Right atrium auricular region (tissue), 2 donors: ENCODE measurements around the gene EED. TPM values are rescaled to one million over a fixed set of nuclear protein-coding genes. Genes with fewer than 3 reads are reported as not detected.

ENCODE experiments used
- DNase-seq: peaks from one replicate; pipeline ENCODE4 v3.0.0-alpha.2; 2019; ENCODE audit warnings: low spot score
- H3K27ac ChIP-seq, 2 donors: fragments of 200-600 bp; sonication (generic); 1 replicate in 1 of 2; 2 replicates in 1 of 2; pipeline ENCODE4 v1.5.1; 2016 to 2019
- H3K27me3 ChIP-seq, 2 donors: fragments of 200-600 bp; sonication (generic); one replicate each; pipeline versions ENCODE4 v1.5.1 to v1.6.0; 2017 to 2019
- H3K36me3 ChIP-seq: fragments of 200-600 bp; sonication (generic); one replicate; pipeline ENCODE4 v1.5.1; 2016
- H3K4me1 ChIP-seq, 2 donors: fragments of 200-600 bp; sonication (generic); one replicate each; pipeline versions ENCODE4 v1.5.1 to v1.6.0; 2017 to 2019
- H3K4me3 ChIP-seq, 2 donors: fragments of 200-600 bp; sonication (generic); 1 replicate in 1 of 2; 2 replicates in 1 of 2; pipeline ENCODE4 v1.5.1; 2017 to 2019; ENCODE audit warnings: mild to moderate bottlenecking in 1 of 2, moderate library complexity in 1 of 2
- H3K9me3 ChIP-seq, 2 donors: fragments of 200-600 bp; sonication (generic); one replicate each; pipeline ENCODE4 v1.5.1; 2019
- total RNA-seq, 2 donors: library from RNA; depleted of rRNA; stranded (reverse); fragments of >200 nt; gene quantifications; one replicate each; pipeline ENCODE4 v1.1.0, GENCODE V29; 2016
- TF ChIP-seq, protein P1 (sequence below), 2 donors: fragments of 200-600 bp; sonication (generic); IDR thresholded peaks; one replicate each; pipeline ENCODE4 v1.5.1; 2019; ENCODE audit warnings: antibody characterized with exemption in 2 of 2

EED gene
- total RNA-seq, 2 donors from 2014 or later, result 8.2 to 8.3 TPM

DNA sequence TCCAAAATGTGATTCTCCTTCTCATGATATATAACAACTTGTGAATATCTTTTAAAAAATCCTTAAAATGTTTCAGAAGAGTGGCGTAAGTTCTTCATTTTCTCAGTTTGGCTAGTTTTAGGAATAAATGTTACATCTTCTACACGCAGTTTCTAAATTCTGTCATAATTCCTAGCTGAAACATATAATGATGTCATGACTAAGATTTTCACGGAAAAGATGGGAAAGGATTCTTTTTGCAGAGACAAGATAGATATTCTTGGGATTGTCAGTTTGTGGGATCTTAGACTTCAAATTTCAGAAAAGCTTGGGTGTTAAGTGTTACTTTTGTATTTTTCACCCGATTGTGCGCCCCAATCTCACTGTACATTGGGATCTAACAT, 1.7 kb downstream of the EED start:
- H3K27ac ChIP-seq, result no peak overlapping the region
- peaks cover 0 to 36% of the 10 kb centered on the region in 2 donors for H3K4me1 ChIP-seq
- no peaks in the 10 kb centered on the region for H3K9me3 ChIP-seq
- H3K4me3 ChIP-seq, result peak overlapping the region; percentile 82 to 89
- TF ChIP-seq, protein P1, sequence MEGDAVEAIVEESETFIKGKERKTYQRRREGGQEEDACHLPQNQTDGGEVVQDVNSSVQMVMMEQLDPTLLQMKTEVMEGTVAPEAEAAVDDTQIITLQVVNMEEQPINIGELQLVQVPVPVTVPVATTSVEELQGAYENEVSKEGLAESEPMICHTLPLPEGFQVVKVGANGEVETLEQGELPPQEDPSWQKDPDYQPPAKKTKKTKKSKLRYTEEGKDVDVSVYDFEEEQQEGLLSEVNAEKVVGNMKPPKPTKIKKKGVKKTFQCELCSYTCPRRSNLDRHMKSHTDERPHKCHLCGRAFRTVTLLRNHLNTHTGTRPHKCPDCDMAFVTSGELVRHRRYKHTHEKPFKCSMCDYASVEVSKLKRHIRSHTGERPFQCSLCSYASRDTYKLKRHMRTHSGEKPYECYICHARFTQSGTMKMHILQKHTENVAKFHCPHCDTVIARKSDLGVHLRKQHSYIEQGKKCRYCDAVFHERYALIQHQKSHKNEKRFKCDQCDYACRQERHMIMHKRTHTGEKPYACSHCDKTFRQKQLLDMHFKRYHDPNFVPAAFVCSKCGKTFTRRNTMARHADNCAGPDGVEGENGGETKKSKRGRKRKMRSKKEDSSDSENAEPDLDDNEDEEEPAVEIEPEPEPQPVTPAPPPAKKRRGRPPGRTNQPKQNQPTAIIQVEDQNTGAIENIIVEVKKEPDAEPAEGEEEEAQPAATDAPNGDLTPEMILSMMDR (IDR thresholded peaks at IDR 0.05), result no peak
- no peaks in the 10 kb centered on the region for H3K27me3 ChIP-seq
- H3K36me3 ChIP-seq, result no peaks in the 10 kb centered on the region
- no peak for DNase-seq

DNA sequence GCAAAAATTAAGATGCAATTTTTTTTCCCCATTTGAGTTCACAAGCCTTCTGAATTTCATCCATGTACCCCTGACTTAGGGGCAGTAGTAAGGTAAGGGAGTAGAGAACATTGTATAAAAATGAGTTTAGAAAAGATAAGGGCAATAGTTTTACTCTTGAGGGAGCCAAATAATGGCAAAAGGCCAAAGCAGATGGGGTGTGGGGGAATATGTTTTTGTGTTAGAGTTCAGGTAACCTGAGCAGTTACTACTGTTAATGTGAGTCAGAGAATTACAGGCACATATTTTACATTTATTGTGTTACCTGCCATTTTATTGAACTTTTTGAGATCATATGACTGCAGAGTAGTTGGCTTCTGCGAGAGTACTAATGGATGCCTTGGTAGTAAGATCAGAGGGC, 3.1 kb downstream of the EED start:
- Histone ChIP-seq H3K4me3 (no peak overlapping the region), H3K36me3 (no peaks in the 10 kb centered on the region), H3K27me3 (no peaks in the 10 kb centered on the region), H3K4me1 (peaks cover 0 to 36% of the 10 kb centered on the region in 2 donors), H3K9me3 (no peaks in the 10 kb centered on the region), H3K27ac (no peak overlapping the region)
- no peak for DNase-seq
- TF ChIP-seq, protein P1 (IDR thresholded peaks at IDR 0.05), result no peak

DNA sequence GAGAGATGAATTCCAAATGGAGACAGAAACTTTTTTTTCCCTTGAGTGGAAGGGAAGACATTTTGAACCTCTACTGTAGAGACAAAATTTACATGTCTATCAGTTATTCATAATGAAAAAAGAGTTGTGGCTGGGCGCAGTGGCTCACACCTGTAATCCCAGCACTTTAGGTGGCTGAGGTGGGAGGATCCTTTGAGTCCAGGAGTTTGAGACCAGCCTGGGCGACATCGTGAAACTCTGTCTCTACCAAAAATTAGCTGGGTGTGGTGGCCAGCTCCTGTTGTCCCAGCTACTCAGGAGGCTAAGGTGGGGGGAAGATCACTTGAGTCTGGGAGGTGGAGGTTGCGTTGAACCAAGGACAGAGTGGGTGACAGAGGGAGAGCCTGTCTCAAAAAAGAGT, 4.1 kb downstream of the EED start:
- H3K4me3 ChIP-seq, result no peak overlapping the region
- no peaks in the 10 kb centered on the region for H3K36me3 ChIP-seq
- H3K9me3 ChIP-seq, result no peaks in the 10 kb centered on the region
- H3K27ac ChIP-seq, result no peak overlapping the region
- H3K4me1 ChIP-seq, result peaks cover 0 to 36% of the 10 kb centered on the region in 2 donors
- H3K27me3 ChIP-seq, result no peaks in the 10 kb centered on the region
- TF ChIP-seq, protein P1 (IDR thresholded peaks at IDR 0.05), result no peak
- no peak for DNase-seq

DNA sequence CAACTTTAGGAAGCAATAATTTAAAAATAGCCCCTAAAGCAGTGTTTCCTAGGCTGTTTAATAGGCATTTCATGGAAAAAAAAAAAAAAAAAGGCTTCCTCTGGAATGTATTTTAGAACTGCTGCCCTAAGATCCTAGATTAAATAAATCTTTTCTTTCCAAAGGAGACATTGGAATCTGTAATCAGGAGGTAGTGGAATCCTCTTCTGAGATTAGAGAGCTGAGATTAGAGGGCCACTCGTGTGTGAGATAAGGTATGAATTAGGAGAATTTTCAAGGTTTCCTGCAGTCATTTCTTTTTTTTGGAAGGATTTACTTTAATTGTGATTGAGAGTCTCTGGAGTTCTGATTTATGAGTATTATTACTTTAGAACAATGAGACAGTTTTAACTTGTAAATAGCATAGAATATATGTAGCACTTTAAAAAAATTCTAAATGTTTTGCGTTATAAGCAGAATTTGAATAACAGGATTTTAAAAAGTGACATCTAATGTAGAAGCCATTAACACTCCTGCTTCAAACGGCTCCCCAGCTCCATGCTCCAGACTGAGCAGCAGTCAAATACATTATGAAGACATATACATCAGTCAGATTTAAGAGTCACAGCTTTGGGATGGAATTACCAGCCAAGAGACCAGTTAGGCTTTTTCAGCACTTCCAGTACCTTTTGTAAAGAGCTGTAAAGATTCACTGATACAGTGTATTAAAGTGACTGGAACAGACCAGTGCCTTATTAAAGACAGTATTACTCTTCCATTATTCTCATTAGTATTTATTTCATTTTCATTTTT, 5.0 kb downstream of the EED start:
- Histone ChIP-seq H3K27me3 (no peaks in the 10 kb centered on the region), H3K9me3 (no peaks in the 10 kb centered on the region), H3K4me3 (no peak overlapping the region), H3K36me3 (no peaks in the 10 kb centered on the region), H3K27ac (no peak overlapping the region), H3K4me1 (peaks cover 0 to 36% of the 10 kb centered on the region in 2 donors)
- TF ChIP-seq, protein P1 (IDR thresholded peaks at IDR 0.05), result no peak
- DNase-seq, result no peak

DNA sequence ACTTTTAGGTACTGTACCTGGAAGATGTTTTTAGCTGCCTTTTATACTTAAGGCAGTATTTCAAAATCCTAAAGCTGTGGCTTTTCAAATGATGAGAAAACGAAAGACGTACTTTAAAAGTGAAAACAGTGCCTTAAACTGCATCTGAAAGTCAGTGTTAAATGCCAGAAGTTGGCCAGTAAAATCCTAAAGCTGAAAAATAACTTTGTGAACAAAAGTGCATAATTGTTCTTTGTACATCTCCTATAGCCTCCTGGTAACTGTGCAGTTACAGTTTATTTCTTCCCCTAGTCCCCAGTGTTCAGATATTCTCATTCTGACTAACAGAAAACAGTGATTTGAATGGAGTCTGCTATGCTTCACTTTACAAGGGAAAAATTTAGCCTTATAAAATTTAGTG, 6.8 kb downstream of the EED start:
- H3K4me1 ChIP-seq, result peaks cover 0 to 31% of the 10 kb centered on the region in 2 donors
- no peak for DNase-seq
- no peaks in the 10 kb centered on the region for H3K36me3 ChIP-seq
- no peak overlapping the region for H3K4me3 ChIP-seq
- no peak overlapping the region for H3K27ac ChIP-seq
- no peaks in the 10 kb centered on the region for H3K27me3 ChIP-seq
- TF ChIP-seq, protein P1 (IDR thresholded peaks at IDR 0.05), result no peak
- no peaks in the 10 kb centered on the region for H3K9me3 ChIP-seq

DNA sequence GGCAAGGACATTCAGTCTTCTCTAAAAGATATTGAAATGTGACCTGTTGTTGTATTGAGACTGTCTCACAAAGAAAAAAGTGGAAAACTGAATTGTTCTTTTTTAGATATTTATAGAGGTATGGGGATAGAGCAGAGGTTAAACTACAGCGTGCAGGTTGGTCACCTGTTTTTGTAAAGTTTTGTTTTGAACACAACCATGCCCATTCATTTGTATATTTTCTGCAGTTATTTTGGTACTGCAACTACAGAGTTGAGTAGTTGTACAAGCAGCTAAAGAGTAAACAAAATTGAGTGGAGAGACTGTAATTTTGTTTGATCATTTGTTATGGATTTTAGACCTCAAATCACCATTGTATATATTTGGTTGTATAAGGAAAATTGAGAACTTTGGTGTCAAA, 11.3 kb downstream of the EED start:
- Histone ChIP-seq H3K27ac (no peak overlapping the region), H3K4me1 (no peaks in the 10 kb centered on the region), H3K4me3 (no peak overlapping the region), H3K27me3 (no peaks in the 10 kb centered on the region), H3K36me3 (peaks cover 7% of the 10 kb centered on the region), H3K9me3 (no peaks in the 10 kb centered on the region)
- TF ChIP-seq, protein P1 (IDR thresholded peaks at IDR 0.05), result no peak
- DNase-seq, result no peak
